Measurements from ENCODE around the gene GATA5.

The GATA5 gene

GRCh38 chr20:62452475-62453095 lies 23.2 kb downstream of the GATA5 start:
- no peak for DNase-seq

- DNase-seq, result no peak
Observed at GRCh38 chr20:62451970-62452369, 23.8 kb downstream of the GATA5 start.

GRCh38 chr20:62451156-62451767 lies 24.5 kb downstream of the GATA5 start:
- no peak for DNase-seq

GRCh38 chr20:62449951-62450691 lies 25.7 kb downstream of the GATA5 start:
- no peak for DNase-seq

GRCh38 chr20:62448788-62449187 lies 27.0 kb downstream of the GATA5 start:
- no peak for DNase-seq

- no peak for DNase-seq
Observed at GRCh38 chr20:62448038-62448437, 27.8 kb downstream of the GATA5 start.

GRCh38 chr20:62446888-62447869 lies 28.6 kb downstream of the GATA5 start:
- no peak for DNase-seq

GRCh38 chr20:62446481-62446880 lies 29.3 kb downstream of the GATA5 start:
- no peak for DNase-seq

GRCh38 chr20:62445553-62446340 lies 30.0 kb downstream of the GATA5 start:
- no peak for DNase-seq

GRCh38 chr20:62444286-62444685 lies 31.5 kb downstream of the GATA5 start:
- no peak for DNase-seq

GRCh38 chr20:62441987-62442539 lies 33.7 kb downstream of the GATA5 start:
- DNase-seq, result no peak

GRCh38 chr20:62439218-62439617 lies 36.6 kb downstream of the GATA5 start:
- DNase-seq, result no peak

GRCh38 chr20:62437927-62438326 lies 37.9 kb downstream of the GATA5 start:
- DNase-seq, result no peak

GRCh38 chr20:62437496-62437895 lies 38.3 kb downstream of the GATA5 start:
- DNase-seq, result no peak

GRCh38 chr20:62436692-62437091 lies 39.1 kb downstream of the GATA5 start:
- DNase-seq, result no peak

- DNase-seq, result no peak
Observed at GRCh38 chr20:62433658-62434497, 41.9 kb downstream of the GATA5 start.

- no peak for DNase-seq
Observed at GRCh38 chr20:62430866-62431447, 44.8 kb downstream of the GATA5 start.

- no peak for DNase-seq
Observed at GRCh38 chr20:62430311-62430853, 45.4 kb downstream of the GATA5 start.

GRCh38 chr20:62429455-62430310 lies 46.1 kb downstream of the GATA5 start:
- DNase-seq, result no peak
